Measurements from ENCODE around the gene ART3. TPM values are rescaled to one million over a fixed set of nuclear protein-coding genes. Genes with fewer than 3 reads are reported as not detected.
"Not testable (repeated sequence)": the region's sequence is repeated elsewhere in the genome, so short reads cannot be mapped to it uniquely, and the experiment has no call there.

The ART3 gene, protein sequence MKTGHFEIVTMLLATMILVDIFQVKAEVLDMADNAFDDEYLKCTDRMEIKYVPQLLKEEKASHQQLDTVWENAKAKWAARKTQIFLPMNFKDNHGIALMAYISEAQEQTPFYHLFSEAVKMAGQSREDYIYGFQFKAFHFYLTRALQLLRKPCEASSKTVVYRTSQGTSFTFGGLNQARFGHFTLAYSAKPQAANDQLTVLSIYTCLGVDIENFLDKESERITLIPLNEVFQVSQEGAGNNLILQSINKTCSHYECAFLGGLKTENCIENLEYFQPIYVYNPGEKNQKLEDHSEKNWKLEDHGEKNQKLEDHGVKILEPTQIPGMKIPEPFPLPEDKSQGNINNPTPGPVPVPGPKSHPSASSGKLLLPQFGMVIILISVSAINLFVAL
- not detected in 2 replicates for total RNA-seq

DNA sequence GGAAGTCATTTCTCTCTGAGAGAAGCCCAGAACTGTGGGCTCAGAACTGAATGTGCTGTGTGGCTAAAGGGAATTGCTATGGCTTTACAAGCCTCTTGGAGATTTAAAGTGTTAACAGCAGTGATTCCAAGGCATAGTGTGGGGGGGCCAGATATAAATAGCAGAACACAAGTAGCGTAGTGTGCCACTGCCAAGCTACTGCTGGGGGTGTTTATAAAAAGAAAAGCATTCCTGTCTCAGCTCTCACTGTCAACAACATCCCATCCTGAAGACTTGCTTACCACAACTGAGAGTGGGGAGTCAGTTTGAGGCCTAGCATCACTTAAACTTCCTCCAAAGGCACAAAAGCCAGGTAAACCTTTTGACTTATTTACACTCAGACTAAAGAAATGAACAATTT lies at the start of gene ART3:
Gene ART3 (plus strand): TSS at position 242 of the 400 bp plus-strand sequence. CDS start 1,181 bp downstream, outside the sequence.
- no peak for DNase-seq (ENCODE audit: low read depth)
- H3K4me3 ChIP-seq (ENCODE audit: low read depth, low read length) = no peak within 1 kb of the TSS
- TF ChIP-seq, protein P1, sequence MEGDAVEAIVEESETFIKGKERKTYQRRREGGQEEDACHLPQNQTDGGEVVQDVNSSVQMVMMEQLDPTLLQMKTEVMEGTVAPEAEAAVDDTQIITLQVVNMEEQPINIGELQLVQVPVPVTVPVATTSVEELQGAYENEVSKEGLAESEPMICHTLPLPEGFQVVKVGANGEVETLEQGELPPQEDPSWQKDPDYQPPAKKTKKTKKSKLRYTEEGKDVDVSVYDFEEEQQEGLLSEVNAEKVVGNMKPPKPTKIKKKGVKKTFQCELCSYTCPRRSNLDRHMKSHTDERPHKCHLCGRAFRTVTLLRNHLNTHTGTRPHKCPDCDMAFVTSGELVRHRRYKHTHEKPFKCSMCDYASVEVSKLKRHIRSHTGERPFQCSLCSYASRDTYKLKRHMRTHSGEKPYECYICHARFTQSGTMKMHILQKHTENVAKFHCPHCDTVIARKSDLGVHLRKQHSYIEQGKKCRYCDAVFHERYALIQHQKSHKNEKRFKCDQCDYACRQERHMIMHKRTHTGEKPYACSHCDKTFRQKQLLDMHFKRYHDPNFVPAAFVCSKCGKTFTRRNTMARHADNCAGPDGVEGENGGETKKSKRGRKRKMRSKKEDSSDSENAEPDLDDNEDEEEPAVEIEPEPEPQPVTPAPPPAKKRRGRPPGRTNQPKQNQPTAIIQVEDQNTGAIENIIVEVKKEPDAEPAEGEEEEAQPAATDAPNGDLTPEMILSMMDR (IDR thresholded peaks at IDR 0.05; ENCODE audit: insufficient read depth, low read depth, low read length) = no peak

- peak overlapping the region; percentile 27 for H3K4me3 ChIP-seq (ENCODE audit: low read depth, low read length)
- TF ChIP-seq, protein P1 (IDR thresholded peaks at IDR 0.05; ENCODE audit: insufficient read depth, low read depth, low read length) = no peak
- peak; percentile 21 for DNase-seq (ENCODE audit: low read depth)
Observed at GRCh38 chr4:76028350-76028765, 46.2 kb upstream of the ART3 start.

GRCh38 chr4:76029300-76029699 lies 45.2 kb upstream of the ART3 start:
- H3K4me3 ChIP-seq (ENCODE audit: low read depth, low read length) = no peak overlapping the region
- TF ChIP-seq, protein P1 (IDR thresholded peaks at IDR 0.05; ENCODE audit: insufficient read depth, low read depth, low read length) = no peak
- no peak for DNase-seq (ENCODE audit: low read depth)

- H3K4me3 ChIP-seq (ENCODE audit: low read depth, low read length) = no peak overlapping the region
- TF ChIP-seq, protein P1 (IDR thresholded peaks at IDR 0.05; ENCODE audit: insufficient read depth, low read depth, low read length) = no peak
- DNase-seq (ENCODE audit: low read depth) = no peak
Observed at GRCh38 chr4:76035141-76035540, 39.4 kb upstream of the ART3 start.

GRCh38 chr4:76035799-76036380 lies 38.6 kb upstream of the ART3 start, which contains the start of gene CXCL11:
Gene CXCL11, minus strand, starts transcription at chr4:76036070. Its CDS starts 83 bp downstream, at chr4:76035987.
- TF ChIP-seq, protein P1 (IDR thresholded peaks at IDR 0.05; ENCODE audit: insufficient read depth, low read depth, low read length) = no peak
- DNase-seq (ENCODE audit: low read depth) = no peak
- H3K4me3 ChIP-seq (ENCODE audit: low read depth, low read length) = no peak within 1 kb of the TSS

DNA sequence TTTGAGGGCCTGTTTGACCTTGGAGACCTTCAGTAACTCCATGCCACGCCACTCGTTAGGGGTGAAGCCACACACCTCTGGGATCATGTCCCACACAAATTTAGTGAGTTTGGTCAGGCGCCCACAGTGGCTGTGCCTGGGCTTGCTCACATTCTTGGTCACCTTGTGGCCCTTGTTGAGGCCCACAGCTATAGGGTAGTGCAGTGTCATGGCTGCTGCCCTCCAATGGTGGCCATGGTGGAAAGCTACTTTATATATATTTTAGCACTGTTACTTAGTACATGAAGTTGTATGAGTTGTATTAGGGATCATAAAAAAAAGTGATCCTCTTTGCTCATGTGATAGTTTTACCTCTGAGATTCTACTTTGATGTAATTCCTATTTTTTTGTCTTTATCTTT lies 37.7 kb upstream of the ART3 start:
- TF ChIP-seq, protein P1 (IDR thresholded peaks at IDR 0.05; ENCODE audit: insufficient read depth, low read depth, low read length) = no peak
- no peak overlapping the region for H3K4me3 ChIP-seq (ENCODE audit: low read depth, low read length)
- DNase-seq (ENCODE audit: low read depth) = no peak

DNA sequence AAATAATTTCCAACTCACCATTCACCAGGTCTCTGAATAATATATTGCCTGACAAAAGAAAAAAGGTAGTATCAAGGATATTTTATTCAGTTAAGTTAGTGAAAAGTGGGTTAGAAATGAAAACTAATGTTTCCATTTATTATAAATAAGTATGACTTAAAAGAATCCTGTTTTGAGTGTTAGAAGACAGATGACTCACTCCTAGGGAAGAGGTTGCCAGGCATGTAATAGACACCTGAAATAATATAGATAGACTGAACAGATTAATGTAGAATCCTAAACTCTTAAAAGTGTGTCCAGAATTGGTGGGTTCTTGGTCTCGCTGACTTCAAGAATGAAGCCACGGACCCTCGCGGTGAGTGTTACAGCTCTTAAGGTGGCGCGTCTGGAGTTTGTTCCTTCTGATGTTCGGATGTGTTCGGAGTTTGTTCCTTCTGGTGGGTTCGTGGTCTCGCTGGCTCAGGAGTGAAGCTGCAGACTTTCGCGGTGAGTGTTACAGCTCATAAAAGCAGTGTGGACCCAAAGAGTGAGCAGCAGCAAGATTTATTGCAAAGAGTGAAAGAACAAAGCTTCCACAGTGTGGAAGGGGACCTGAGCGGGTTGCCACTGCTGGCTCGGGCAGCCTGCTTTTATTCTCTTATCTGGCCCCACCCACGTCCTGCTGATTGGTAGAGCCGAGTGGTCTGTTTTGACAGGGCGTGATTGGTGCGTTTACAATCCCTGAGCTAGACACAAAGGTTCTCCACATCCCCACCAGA lies 32.1 kb upstream of the ART3 start:
- DNase-seq (ENCODE audit: low read depth); H3K4me3 ChIP-seq (ENCODE audit: low read depth, low read length): not testable (repeated sequence)

DNA sequence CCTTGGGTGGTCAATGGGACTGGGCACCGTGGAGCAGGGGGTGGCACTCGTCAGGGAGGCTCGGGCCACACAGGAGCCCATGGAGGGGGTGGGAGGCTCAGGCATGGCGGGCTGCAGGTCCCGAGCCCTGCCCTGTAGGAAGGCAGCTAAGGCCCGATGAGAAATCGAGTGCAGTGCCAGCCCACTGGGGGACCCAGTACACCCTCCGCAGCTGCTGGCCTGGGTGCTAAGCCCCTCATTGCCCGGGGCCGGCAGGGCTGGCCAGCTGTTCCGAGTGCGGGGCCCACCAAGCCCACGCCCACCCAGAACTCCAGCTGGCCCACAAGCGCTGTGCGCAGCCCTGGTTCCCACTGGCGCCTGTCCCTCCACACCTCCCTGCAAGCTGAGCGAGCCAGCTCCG lies 31.2 kb upstream of the ART3 start:
- not testable (repeated sequence) for DNase-seq (ENCODE audit: low read depth); H3K4me3 ChIP-seq (ENCODE audit: low read depth, low read length)

- not testable (repeated sequence) for H3K4me3 ChIP-seq (ENCODE audit: low read depth, low read length); DNase-seq (ENCODE audit: low read depth)
Observed at GRCh38 chr4:76044686-76045085, 29.8 kb upstream of the ART3 start.

GRCh38 chr4:76049860-76050416 lies 24.6 kb upstream of the ART3 start:
- H3K4me3 ChIP-seq (ENCODE audit: low read depth, low read length); DNase-seq (ENCODE audit: low read depth): not testable (repeated sequence)
